Liver (tissue), 9 donors: Measurements from ENCODE around the gene KIAA0753. TPM values are rescaled to one million over a fixed set of nuclear protein-coding genes. Genes with fewer than 3 reads are reported as not detected.

Experiments used
- DNase-seq: peaks from one replicate; pipeline ENCODE4 v3.0.0-alpha.2; 2017; ENCODE audit warnings: low spot score
- H3K27ac ChIP-seq, 2 donors: one replicate each; pipeline ENCODE4 v1.7.0; 2013; ENCODE audit warnings: inconsistent platforms in 2 of 2, low read length in 2 of 2, control low read depth in 1 of 2, low read depth in 1 of 2, mild to moderate bottlenecking in 1 of 2
- H3K27me3 ChIP-seq, 4 donors: one replicate each; pipeline versions ENCODE4 v1.6.1 to v1.7.0; 2013; ENCODE audit warnings: low read length in 3 of 4, inconsistent platforms in 1 of 4, mild to moderate bottlenecking in 1 of 4, moderate library complexity in 1 of 4; ENCODE audit not compliant: control insufficient read depth in 4 of 4, insufficient read depth in 4 of 4
- H3K36me3 ChIP-seq, 4 donors: one replicate each; pipeline versions ENCODE4 v1.6.1 to v1.7.0; 2013; ENCODE audit warnings: low read length in 3 of 4, mild to moderate bottlenecking in 3 of 4, low read depth in 1 of 4, moderate library complexity in 1 of 4; ENCODE audit not compliant: control insufficient read depth in 4 of 4, insufficient read depth in 3 of 4
- H3K4me1 ChIP-seq, 4 donors: one replicate each; pipeline versions ENCODE4 v1.6.1 to v1.7.0; 2013; ENCODE audit warnings: low read length in 3 of 4, mild to moderate bottlenecking in 3 of 4, moderate library complexity in 1 of 4; ENCODE audit not compliant: control insufficient read depth in 4 of 4, insufficient read depth in 4 of 4
- H3K4me3 ChIP-seq, 3 donors: one replicate each; pipeline versions ENCODE4 v1.6.1 to v1.7.0; 2013; ENCODE audit warnings: low read length in 3 of 3, control low read depth in 1 of 3, low read depth in 1 of 3, mild to moderate bottlenecking in 1 of 3
- H3K9ac ChIP-seq, 2 donors: one replicate each; pipeline ENCODE4 v1.7.0; 2013; ENCODE audit warnings: low read length in 2 of 2, mild to moderate bottlenecking in 2 of 2, moderate library complexity in 2 of 2, control low read depth in 1 of 2, low read depth in 1 of 2
- H3K9me3 ChIP-seq, 4 donors: one replicate each; pipeline versions ENCODE4 v1.6.1 to v1.7.0; 2013; ENCODE audit warnings: low read length in 3 of 4; ENCODE audit not compliant: control insufficient read depth in 4 of 4
- EGR1 ChIP-seq, 2 donors: IDR thresholded peaks; 2 replicates each; pipeline ENCODE4 v1.6.1; 2016 to 2018; ENCODE audit warnings: antibody characterized with exemption in 2 of 2, low read depth in 2 of 2
- FOXA1 ChIP-seq: IDR thresholded peaks from 2 replicates; pipeline ENCODE4 v1.6.1; 2016; ENCODE audit warnings: antibody characterized with exemption
- FOXA2 ChIP-seq: IDR thresholded peaks from 2 replicates; pipeline ENCODE4 v1.6.1; 2016; ENCODE audit warnings: antibody characterized with exemption
- HNF4A ChIP-seq, 2 donors: conservative IDR thresholded peaks; 2 replicates each; pipeline ENCODE4 v1.6.1; 2016; ENCODE audit warnings: antibody characterized with exemption in 2 of 2, mild to moderate bottlenecking in 2 of 2
- HNF4G ChIP-seq: IDR thresholded peaks from 2 replicates; pipeline ENCODE4 v1.6.1; 2016; ENCODE audit warnings: antibody characterized with exemption
- JUND ChIP-seq, 2 donors: IDR thresholded peaks; 2 replicates each; pipeline ENCODE4 v1.6.1; 2016; ENCODE audit warnings: antibody characterized with exemption in 2 of 2
- NR2F2 ChIP-seq: IDR thresholded peaks from 2 replicates; pipeline ENCODE4 v1.6.1; 2016; ENCODE audit warnings: antibody characterized with exemption
- RAD21 ChIP-seq, 2 donors: IDR thresholded peaks; 2 replicates each; pipeline ENCODE4 v1.6.1; 2016; ENCODE audit warnings: antibody characterized with exemption in 2 of 2, mild to moderate bottlenecking in 2 of 2
- SP1 ChIP-seq: IDR thresholded peaks from 2 replicates; pipeline ENCODE4 v1.6.1; 2018; ENCODE audit warnings: antibody characterized with exemption, mild to moderate bottlenecking
- YY1 ChIP-seq: IDR thresholded peaks from 2 replicates; pipeline ENCODE4 v1.6.1; 2016; ENCODE audit warnings: antibody characterized with exemption, mild to moderate bottlenecking
- WGBS: extraction: QIAGEN DNeasy Blood & Tissue Kit; methylation state at CpG from one replicate; pipeline ENCODE4 v1.1.7; 2013; 5-methylcytosine and 5-hydroxymethylcytosine counted together
- polyA plus RNA-seq, 2 donors: library from polyadenylated mRNA; stranded (reverse) in 1 of 2; unstranded in 1 of 2; fragments of 200-250 nt in 1 of 2; fragments of >200 nt in 1 of 2; fragmentation: Nextera tagmentation in 1 of 2; extraction: Ambion mirVana in 1 of 2; gene quantifications; one replicate each; pipeline versions ENCODE4 v1.2.1 to v1.2.3, GENCODE V29; 2013 to 2015
- total RNA-seq, 2 donors: library from RNA; depleted of rRNA; stranded (reverse); fragments of >200 nt; gene quantifications; one replicate each; pipeline ENCODE4 v1.2.3, GENCODE V29; 2014
- TF ChIP-seq, protein P1 (sequence below): IDR thresholded peaks from 2 replicates; pipeline ENCODE4 v1.6.1; 2016; ENCODE audit warnings: antibody characterized with exemption
- TF ChIP-seq, protein P2 (sequence below): fragments of 150-350 bp; IDR thresholded peaks from 2 replicates; pipeline ENCODE4 v1.5.1; 2017; ENCODE audit warnings: improper control_type of control experiment, low read depth, low read length; ENCODE audit not compliant: missing input control
- TF ChIP-seq, protein P3 (sequence below): IDR thresholded peaks from 2 replicates; pipeline ENCODE4 v1.6.1; 2016; ENCODE audit warnings: antibody characterized with exemption, mild to moderate bottlenecking
- TF ChIP-seq, protein P4 (sequence below): IDR thresholded peaks from 2 replicates; pipeline ENCODE4 v1.6.1; 2016; ENCODE audit warnings: antibody characterized with exemption
- donor health status: healthy.
- donor health status: healthy.
- donor health status: healthy.
- donor health status: healthy.
- donor health status: healthy.

KIAA0753 gene
- total and polyA plus RNA-seq, 4 donors, result 2.0 to 5.9 (median 3.0) TPM

DNA sequence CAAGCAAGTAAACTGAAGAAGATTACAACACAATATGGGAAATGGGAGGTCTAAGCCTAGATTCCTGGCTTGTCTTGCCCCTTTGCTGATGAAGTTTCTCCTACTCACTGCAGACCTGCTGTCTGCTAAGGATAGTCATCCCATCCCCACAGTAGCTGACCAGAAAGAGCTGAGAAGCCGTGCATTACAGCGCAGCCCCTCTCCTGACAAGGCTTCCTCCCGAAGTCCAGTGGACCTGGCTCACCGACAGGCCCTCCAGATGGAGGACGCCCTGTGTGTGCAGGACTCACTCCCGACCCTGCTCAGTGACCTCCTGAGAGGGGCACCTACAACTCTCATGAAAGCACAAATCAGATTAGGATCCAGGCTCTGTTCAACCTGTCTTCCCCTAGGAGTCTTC, 35.4 kb downstream of the KIAA0753 start:
- TF ChIP-seq YY1 (no peak), NR2F2 (no peak), JUND (IDR thresholded peaks at IDR 0.05) (no peak), RAD21 (IDR thresholded peaks at IDR 0.05) (no peak), HNF4G (no peak), HNF4A (conservative IDR thresholded peaks at IDR 0.05) (no peak), SP1 (no peak)
- TF ChIP-seq, protein P1, sequence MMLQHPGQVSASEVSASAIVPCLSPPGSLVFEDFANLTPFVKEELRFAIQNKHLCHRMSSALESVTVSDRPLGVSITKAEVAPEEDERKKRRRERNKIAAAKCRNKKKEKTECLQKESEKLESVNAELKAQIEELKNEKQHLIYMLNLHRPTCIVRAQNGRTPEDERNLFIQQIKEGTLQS, result no peak
- TF ChIP-seq, protein P2, sequence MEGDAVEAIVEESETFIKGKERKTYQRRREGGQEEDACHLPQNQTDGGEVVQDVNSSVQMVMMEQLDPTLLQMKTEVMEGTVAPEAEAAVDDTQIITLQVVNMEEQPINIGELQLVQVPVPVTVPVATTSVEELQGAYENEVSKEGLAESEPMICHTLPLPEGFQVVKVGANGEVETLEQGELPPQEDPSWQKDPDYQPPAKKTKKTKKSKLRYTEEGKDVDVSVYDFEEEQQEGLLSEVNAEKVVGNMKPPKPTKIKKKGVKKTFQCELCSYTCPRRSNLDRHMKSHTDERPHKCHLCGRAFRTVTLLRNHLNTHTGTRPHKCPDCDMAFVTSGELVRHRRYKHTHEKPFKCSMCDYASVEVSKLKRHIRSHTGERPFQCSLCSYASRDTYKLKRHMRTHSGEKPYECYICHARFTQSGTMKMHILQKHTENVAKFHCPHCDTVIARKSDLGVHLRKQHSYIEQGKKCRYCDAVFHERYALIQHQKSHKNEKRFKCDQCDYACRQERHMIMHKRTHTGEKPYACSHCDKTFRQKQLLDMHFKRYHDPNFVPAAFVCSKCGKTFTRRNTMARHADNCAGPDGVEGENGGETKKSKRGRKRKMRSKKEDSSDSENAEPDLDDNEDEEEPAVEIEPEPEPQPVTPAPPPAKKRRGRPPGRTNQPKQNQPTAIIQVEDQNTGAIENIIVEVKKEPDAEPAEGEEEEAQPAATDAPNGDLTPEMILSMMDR, result no peak
- TF ChIP-seq, protein P3, sequence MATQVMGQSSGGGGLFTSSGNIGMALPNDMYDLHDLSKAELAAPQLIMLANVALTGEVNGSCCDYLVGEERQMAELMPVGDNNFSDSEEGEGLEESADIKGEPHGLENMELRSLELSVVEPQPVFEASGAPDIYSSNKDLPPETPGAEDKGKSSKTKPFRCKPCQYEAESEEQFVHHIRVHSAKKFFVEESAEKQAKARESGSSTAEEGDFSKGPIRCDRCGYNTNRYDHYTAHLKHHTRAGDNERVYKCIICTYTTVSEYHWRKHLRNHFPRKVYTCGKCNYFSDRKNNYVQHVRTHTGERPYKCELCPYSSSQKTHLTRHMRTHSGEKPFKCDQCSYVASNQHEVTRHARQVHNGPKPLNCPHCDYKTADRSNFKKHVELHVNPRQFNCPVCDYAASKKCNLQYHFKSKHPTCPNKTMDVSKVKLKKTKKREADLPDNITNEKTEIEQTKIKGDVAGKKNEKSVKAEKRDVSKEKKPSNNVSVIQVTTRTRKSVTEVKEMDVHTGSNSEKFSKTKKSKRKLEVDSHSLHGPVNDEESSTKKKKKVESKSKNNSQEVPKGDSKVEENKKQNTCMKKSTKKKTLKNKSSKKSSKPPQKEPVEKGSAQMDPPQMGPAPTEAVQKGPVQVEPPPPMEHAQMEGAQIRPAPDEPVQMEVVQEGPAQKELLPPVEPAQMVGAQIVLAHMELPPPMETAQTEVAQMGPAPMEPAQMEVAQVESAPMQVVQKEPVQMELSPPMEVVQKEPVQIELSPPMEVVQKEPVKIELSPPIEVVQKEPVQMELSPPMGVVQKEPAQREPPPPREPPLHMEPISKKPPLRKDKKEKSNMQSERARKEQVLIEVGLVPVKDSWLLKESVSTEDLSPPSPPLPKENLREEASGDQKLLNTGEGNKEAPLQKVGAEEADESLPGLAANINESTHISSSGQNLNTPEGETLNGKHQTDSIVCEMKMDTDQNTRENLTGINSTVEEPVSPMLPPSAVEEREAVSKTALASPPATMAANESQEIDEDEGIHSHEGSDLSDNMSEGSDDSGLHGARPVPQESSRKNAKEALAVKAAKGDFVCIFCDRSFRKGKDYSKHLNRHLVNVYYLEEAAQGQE, result no peak
- TF ChIP-seq, protein P4, sequence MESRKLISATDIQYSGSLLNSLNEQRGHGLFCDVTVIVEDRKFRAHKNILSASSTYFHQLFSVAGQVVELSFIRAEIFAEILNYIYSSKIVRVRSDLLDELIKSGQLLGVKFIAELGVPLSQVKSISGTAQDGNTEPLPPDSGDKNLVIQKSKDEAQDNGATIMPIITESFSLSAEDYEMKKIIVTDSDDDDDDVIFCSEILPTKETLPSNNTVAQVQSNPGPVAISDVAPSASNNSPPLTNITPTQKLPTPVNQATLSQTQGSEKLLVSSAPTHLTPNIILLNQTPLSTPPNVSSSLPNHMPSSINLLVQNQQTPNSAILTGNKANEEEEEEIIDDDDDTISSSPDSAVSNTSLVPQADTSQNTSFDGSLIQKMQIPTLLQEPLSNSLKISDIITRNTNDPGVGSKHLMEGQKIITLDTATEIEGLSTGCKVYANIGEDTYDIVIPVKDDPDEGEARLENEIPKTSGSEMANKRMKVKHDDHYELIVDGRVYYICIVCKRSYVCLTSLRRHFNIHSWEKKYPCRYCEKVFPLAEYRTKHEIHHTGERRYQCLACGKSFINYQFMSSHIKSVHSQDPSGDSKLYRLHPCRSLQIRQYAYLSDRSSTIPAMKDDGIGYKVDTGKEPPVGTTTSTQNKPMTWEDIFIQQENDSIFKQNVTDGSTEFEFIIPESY, result no peak
- no peak overlapping the region for H3K27ac ChIP-seq
- no peak overlapping the region for H3K4me3 ChIP-seq
- H3K9ac ChIP-seq, result no peak overlapping the region
- peaks cover 7 to 39% (median 23%) of the 10 kb centered on the region in 4 donors for H3K36me3 ChIP-seq
- WGBS, result 98% methylated on average over 6 of the region's 6 CpGs
- H3K27me3 ChIP-seq, result no peaks in the 10 kb centered on the region
- DNase-seq, result no peak
- no peaks in the 10 kb centered on the region for H3K4me1 ChIP-seq
- no peaks in the 10 kb centered on the region for H3K9me3 ChIP-seq

DNA sequence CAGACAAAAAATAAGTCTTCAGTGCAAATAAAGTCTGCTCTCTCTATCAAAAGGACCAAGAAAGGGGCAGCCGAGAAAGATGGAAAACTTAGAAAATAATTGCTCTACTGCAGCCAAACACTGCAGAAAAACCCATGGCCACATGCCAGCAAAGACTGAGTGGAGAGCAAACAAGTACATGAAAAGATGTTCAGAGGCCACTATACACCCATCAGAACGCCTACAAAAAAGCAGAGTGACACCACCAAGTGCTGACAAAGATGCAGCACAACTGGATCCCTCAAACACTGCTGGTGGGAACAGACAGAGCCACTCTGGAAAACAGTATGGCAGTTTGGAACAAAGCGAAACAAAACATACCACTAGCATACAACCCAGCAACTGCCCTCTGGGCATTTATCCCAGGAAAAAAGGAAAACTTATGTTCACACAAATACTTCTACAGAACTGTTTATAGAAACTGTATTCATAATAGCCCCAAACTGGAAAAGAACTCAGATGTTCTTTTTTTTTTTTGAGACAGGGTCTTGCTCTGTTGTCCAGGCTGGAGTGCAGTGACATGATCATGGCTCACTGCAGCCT, 36.7 kb downstream of the KIAA0753 start:
- no peak overlapping the region for H3K4me3 ChIP-seq
- no peaks in the 10 kb centered on the region for H3K27me3 ChIP-seq
- peaks cover 5 to 30% (median 16%) of the 10 kb centered on the region in 4 donors for H3K36me3 ChIP-seq
- H3K4me1 ChIP-seq, result peaks cover 0 to 3% (median 1%) of the 10 kb centered on the region in 4 donors
- no peaks in the 10 kb centered on the region for H3K9me3 ChIP-seq
- WGBS, result 67% methylated on average over 3 of the region's 3 CpGs
- H3K9ac ChIP-seq, result no peak overlapping the region
- TF ChIP-seq RAD21 (IDR thresholded peaks at IDR 0.05) (no peak), FOXA1 (no peak), FOXA2 (no peak), EGR1 (IDR thresholded peaks at IDR 0.05; ENCODE audit: low read depth in 2 of 2) (no peak), HNF4G (no peak)
- H3K27ac ChIP-seq, result no peak overlapping the region
- no peak for DNase-seq
